T47D (cell line): ENCODE data around the gene RBFOX2.
A peak's percentile ranks its signal among the peaks of the same experiment; 100 is the strongest.
"Not testable (repeated sequence)": the region's sequence is repeated elsewhere in the genome, so short reads cannot be mapped to it uniquely, and the experiment has no call there.

Source experiments
- DNase-seq, 2 experiments: peaks; one replicate each; pipeline versions ENCODE4 v3.0.0 to v3.0.0-alpha.2; 2011 to 2012; ENCODE audit warnings: low read depth in 1 of 2, low spot score in 1 of 2
- JUND ChIP-seq: IDR thresholded peaks from 2 replicates; pipeline ENCODE4 v1.6.1; 2012; ENCODE audit warnings: low read depth
- in situ Hi-C: cut with HindIII; loops from 2 replicates; pipeline ENCODE4 v1.10.0; 2016; ENCODE audit warnings: low sequenced_read_pairs, low pct_unique_long_range_greater_than_20kb

The RBFOX2 gene

GRCh38 chr22:35752006-35752862 lies 276.4 kb downstream of the RBFOX2 start:
- in situ Hi-C loops = no loop called here
- TF ChIP-seq JUND = no peak
- DNase-seq = no peak

GRCh38 chr22:35749808-35750207 lies 278.8 kb downstream of the RBFOX2 start:
- DNase-seq = no peak
- in situ Hi-C loops = no loop called here
- no peak for TF ChIP-seq JUND

- TF ChIP-seq JUND = no peak
- no peak for DNase-seq
- in situ Hi-C loops = no loop called here
These were observed 281.5 kb downstream of the RBFOX2 start for GRCh38 chr22:35746946-35747703.

- DNase-seq = no peak
- no peak for TF ChIP-seq JUND
- in situ Hi-C loops = no loop called here
These were observed 282.4 kb downstream of the RBFOX2 start for GRCh38 chr22:35746248-35746647.

GRCh38 chr22:35743326-35743860 lies 285.2 kb downstream of the RBFOX2 start:
- in situ Hi-C loops = no loop called here
- no peak for DNase-seq
- TF ChIP-seq JUND = no peak

GRCh38 chr22:35742342-35743100 lies 286.1 kb downstream of the RBFOX2 start:
- in situ Hi-C loops = no loop called here
- no peak for TF ChIP-seq JUND
- DNase-seq = no peak

GRCh38 chr22:35740616-35741015 lies 288.0 kb downstream of the RBFOX2 start:
- in situ Hi-C loops = no loop called here
- DNase-seq = no peak
- TF ChIP-seq JUND = no peak

GRCh38 chr22:35739931-35740380 lies 288.7 kb downstream of the RBFOX2 start:
- no peak for DNase-seq
- no peak for TF ChIP-seq JUND
- in situ Hi-C loops = no loop called here

- in situ Hi-C loops = no loop called here
- DNase-seq = peak in 1 of 2 experiments; percentile 61
These were observed 289.3 kb downstream of the RBFOX2 start for GRCh38 chr22:35739076-35739930.

GRCh38 chr22:35737886-35738285 lies 290.7 kb downstream of the RBFOX2 start:
- DNase-seq, in situ Hi-C loops: not testable (repeated sequence)

More at GRCh38 chr22:35739076-35739930, 289.3 kb downstream of the RBFOX2 start:
- TF ChIP-seq JUND = no peak

GRCh38 chr22:35736701-35737100 lies 291.9 kb downstream of the RBFOX2 start:
- DNase-seq = no peak
- TF ChIP-seq JUND = no peak
- in situ Hi-C loops = no loop called here

- in situ Hi-C loops = no loop called here
- TF ChIP-seq JUND = no peak
- DNase-seq = no peak
These were observed 292.5 kb downstream of the RBFOX2 start for GRCh38 chr22:35736166-35736565.
